GM19240 (cell line): ENCODE results near the gene WNT7B.

Experiments used
- DNase-seq: peaks from one replicate; pipeline ENCODE4 v3.0.0; 2011; ENCODE audit warnings: low spot score; ENCODE audit not compliant: insufficient read length

Gene WNT7B

GRCh38 chr22:45931042-45931441 lies 45.9 kb downstream of the WNT7B start:
- DNase-seq, result no peak

- no peak for DNase-seq
Measured at GRCh38 chr22:45930324-45930723, 46.6 kb downstream of the WNT7B start.

DNA sequence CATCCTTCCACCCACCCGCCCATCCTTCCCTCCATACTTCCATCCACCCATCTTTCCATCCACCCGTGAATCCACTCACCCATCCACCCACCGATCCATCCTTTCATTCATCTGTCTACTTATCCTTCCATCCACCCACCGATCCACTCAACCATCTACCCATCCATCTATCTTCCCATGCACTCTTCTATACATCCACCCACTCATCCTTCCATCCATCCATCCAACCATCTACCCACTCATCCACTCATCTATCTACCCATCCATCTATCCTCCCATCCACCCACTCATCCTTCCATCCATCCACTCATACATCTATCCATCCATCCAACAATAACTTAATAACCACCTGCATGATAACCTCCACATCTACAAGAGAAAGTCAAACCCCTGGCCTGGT lies 47.3 kb downstream of the WNT7B start:
- DNase-seq, result no peak

DNA sequence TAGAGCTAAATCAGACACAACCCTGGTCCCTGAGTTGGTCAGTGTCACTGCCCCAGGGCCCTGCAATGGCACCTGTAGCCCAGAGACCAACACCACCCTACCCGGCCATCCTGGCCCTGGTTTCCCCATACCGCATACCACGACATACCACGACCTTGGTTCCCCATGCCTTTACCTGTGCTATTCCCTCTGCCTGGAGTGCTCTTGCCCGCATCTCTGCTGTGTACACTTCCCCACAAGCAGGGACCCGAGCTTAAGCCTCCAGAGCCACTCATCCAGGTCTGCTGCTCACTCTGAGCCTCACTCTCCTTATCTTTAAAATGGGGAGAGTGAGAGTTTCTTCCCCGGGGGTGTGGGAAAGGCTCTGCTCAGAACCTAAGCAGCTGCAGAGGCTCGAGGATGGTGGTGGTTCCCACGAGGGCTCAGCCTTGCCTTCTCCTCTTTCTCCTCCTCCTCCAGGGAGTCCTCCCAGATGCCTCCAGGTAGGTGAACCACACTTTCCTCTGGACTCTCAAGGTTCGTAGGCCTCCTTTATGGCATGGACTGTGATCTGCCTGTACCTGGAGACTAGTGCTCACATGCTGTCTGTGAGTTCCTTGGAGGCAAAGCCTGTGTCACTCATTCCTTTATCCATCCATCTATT lies 48.1 kb downstream of the WNT7B start:
- DNase-seq, result no peak

GRCh38 chr22:45927059-45927458 lies 49.9 kb downstream of the WNT7B start:
- DNase-seq, result no peak

DNA sequence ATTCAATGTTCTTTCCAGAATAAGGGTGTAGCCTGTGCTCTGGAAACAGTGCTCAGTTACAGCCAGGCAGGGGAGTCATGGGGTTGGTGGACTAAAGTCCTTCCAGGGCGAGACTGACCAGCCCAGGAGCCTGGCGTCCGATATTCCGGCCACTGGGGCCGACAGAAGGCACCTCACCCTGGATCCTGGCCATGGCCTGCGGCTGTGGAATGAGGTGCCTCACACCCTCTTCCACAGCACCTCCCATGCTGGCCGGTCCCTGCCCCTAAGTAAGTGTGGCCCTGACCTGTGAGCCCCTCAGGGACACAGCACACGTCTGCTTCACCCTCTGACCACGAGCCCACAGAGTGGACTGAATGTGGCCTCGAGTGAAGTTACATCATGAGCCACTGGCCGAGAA lies 50.5 kb downstream of the WNT7B start:
- no peak for DNase-seq

GRCh38 chr22:45925811-45926351 lies 51.1 kb downstream of the WNT7B start:
- DNase-seq, result no peak

DNA sequence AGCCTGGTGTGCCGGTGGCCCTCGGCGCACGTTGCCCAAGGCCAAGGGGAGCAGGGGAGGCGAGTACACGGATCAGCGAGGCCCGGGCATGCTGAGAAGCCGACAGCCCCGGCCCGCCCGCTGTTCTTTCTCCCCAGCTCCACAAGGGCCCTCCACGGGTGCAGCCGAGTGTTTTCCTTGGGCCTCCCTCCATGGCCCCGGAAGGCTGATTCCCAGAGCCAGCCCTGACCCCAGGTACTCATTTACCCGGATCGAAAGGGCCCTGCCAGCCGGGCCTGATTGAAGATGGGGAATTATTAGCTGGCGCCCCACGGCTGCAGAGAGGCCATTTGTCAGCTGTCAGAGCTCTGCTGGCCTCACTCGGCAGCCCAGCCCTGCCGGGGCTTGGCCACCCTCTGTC lies 53.1 kb downstream of the WNT7B start:
- DNase-seq, result no peak

DNA sequence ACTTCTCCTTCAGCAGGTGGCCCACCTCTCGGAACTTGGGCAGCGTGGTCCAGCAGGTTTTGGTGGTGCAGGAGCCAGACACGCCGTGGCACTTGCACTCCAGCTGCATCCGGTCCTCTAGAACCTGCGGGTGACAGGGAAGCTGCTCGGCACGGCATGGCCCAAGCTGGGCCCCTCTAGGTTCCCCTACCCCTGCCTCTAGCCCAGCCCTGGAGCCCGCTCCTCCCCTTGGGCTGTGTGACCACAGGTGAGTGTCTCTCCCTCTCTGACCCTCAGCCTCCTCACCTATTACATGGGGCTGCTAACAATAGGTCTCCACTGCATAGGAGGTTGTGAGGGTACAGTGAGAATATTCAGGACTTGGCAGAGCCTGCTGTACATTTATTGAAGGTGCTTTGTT lies 53.8 kb downstream of the WNT7B start:
- DNase-seq, result no peak

DNA sequence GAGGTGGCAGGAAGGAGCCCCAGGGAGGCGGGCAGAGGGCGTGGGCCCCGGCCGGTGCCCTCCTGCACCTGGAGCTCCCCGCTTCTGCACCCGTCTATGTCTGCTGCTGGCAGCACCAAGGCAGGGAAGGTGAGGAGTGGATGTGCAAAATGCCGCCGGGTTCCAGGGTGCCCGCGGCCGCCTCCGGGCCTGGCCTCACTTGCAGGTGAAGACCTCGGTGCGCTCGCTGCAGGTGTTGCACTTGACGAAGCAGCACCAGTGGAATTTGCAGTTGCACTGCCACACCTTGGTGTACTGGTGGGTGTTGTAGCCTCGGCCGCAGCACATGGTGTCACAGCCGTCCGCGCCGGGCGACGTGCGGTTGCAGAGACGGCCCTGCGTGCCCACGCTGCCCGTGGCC lies 54.3 kb downstream of the WNT7B start:
- DNase-seq, result no peak

- DNase-seq, result no peak
Measured at GRCh38 chr22:45922256-45922655, 54.7 kb downstream of the WNT7B start.

GRCh38 chr22:45919504-45920286 lies 57.3 kb downstream of the WNT7B start:
- no peak for DNase-seq

DNA sequence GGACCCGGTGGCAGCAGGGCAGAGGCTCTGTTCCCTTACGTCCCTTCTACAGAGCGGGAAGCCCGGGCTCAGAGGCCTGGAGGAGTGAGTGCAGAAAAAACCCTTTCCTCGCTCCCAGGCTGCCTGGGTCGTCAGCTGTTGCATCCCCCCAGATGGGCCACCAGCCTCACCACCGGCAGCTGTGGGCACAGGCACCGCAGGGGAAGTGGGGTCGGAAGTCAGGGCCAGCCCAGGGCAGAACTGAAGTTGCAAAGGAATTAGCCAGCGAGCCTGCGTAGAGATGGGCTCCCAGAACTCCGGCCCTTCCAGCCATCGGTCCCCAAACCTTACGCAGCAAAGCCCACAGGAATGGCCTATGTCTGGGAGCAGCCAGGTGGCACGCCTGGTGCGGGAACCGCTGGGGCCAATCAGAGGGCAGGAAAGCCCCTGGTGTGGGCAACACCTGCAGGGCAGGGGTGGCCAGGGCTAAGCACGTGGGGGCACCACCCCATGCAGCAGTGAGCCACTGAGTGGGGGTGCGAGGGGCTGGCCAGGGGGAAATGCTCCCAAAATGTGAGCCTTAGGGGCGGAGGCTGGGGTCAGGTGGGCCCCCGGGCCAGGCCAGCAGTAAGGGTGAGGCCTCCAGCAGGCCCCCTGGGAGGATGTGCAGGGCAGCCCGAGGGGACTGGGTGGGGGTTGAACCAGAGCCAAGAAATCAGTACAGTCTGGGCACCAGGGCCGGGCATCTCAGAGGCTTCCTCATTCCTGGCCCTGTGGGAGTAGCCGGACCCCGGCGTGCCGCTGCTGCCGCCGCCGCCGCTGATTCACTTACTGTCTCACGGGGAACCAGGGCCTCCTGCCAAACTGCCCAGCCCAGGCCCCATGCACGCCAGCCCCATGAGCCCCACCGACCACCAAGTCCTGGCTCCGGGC lies 58.2 kb downstream of the WNT7B start:
- no peak for DNase-seq

- DNase-seq, result no peak
Measured at GRCh38 chr22:45917700-45918458, 59.1 kb downstream of the WNT7B start.

GRCh38 chr22:45917146-45917545 lies 59.8 kb downstream of the WNT7B start:
- no peak for DNase-seq

- DNase-seq, result no peak
Measured at GRCh38 chr22:45916515-45916914, 60.4 kb downstream of the WNT7B start.

GRCh38 chr22:45915841-45916240 lies 61.1 kb downstream of the WNT7B start:
- no peak for DNase-seq

DNA sequence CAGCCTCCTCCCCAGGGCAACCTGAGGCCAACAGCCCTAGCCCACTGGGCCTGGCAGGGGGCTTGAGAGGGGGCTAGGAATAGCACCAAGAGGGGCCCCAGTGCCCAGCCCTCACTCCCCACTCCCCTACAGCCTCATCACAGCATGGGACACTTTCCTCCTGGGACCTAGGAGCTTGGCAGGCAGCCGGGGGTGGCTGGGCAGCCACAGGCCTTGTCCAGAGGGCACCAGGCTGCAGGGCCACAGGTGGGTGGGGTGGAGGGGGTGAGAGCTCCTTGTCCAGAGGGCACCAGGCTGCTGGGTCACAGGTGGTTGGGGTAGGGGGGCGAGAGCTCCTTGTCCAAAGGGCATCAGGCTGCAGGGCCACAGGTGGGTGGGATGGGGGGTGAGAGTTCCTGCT lies 61.8 kb downstream of the WNT7B start:
- no peak for DNase-seq

DNA sequence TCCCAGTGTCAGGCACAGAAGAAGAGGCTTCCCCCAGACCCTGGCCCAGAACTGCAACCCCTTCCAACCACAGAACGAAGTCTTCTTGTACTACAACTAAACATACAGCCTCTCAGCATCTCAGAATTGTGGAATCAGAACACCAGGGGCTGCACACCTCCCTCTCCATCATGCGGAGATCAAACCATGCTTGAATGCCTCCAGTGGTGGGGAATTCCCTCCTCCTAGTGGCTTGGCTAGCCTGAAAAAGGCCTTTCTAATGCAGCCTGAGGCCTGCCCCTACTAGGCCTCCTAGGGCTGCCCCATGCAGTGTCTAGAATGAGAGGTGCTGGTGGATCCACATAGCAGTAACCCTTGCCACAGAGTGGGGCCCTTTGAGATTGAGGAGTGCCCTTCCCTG lies 62.7 kb downstream of the WNT7B start:
- DNase-seq, result no peak

- no peak for DNase-seq
Measured at GRCh38 chr22:45912910-45913309, 64.1 kb downstream of the WNT7B start.
